Measurements from ENCODE around the gene SAPCD2. TPM values are rescaled to one million over a fixed set of nuclear protein-coding genes. Genes with fewer than 3 reads are reported as not detected.

Gene SAPCD2
- polyA plus RNA-seq, 1 donor from 2014 or later, result 0.22 TPM

- Histone ChIP-seq H3K9me3 (ENCODE audit: low read length) (no peaks in the 10 kb centered on the region), H2AFZ (ENCODE audit: low read depth, low read length) (no peak overlapping the region), H3K27ac (ENCODE audit: low read length) (no peak overlapping the region), H3F3A (ENCODE audit: insufficient read depth, low read length, poor library complexity, severe bottlenecking) (no peaks in the 10 kb centered on the region), H3K36me3 (ENCODE audit: insufficient read depth, low read length) (no peaks in the 10 kb centered on the region), H3K9ac (ENCODE audit: low read length) (no peak overlapping the region), H3K9me2 (ENCODE audit: insufficient read depth, low read length) (no peaks in the 10 kb centered on the region), H3K4me3 (ENCODE audit: low read length) (no peak overlapping the region), H4K20me1 (ENCODE audit: insufficient read depth) (no peaks in the 10 kb centered on the region), H3K4me2 (ENCODE audit: low read length) (no peak overlapping the region), H3K79me2 (replicated peaks; ENCODE audit: insufficient read depth, low read length) (no peaks in the 10 kb centered on the region), H3K27me3 (ENCODE audit: insufficient read depth, low read depth, low read length) (peaks cover 17% of the 10 kb centered on the region)
- no peak for TF ChIP-seq MXI1 (conservative IDR thresholded peaks at IDR 0.05; ENCODE audit: poor library complexity, severe bottlenecking)
- TF ChIP-seq CTCF (IDR thresholded peaks at IDR 0.05; ENCODE audit: poor library complexity, severe bottlenecking), result peak; percentile 54
Measured at GRCh38 chr9:137067860-137068538, 2.4 kb downstream of the SAPCD2 start.

GRCh38 chr9:137066096-137066861 lies 4.1 kb downstream of the SAPCD2 start:
- H3F3A ChIP-seq (ENCODE audit: insufficient read depth, low read length, poor library complexity, severe bottlenecking), result no peaks in the 10 kb centered on the region
- no peak overlapping the region for H3K4me3 ChIP-seq (ENCODE audit: low read length)
- peaks cover 17% of the 10 kb centered on the region for H3K27me3 ChIP-seq (ENCODE audit: insufficient read depth, low read depth, low read length)
- no peaks in the 10 kb centered on the region for H3K36me3 ChIP-seq (ENCODE audit: insufficient read depth, low read length)
- no peak overlapping the region for H3K4me2 ChIP-seq (ENCODE audit: low read length)
- TF ChIP-seq CTCF (IDR thresholded peaks at IDR 0.05; ENCODE audit: poor library complexity, severe bottlenecking) (no peak), EP300 (conservative IDR thresholded peaks at IDR 0.05; ENCODE audit: poor library complexity, severe bottlenecking) (no peak), EZH2 (IDR thresholded peaks at IDR 0.05; ENCODE audit: borderline replicate concordance, insufficient read depth, low read length, poor library complexity, severe bottlenecking) (no peak), REST (IDR thresholded peaks at IDR 0.05; ENCODE audit: borderline replicate concordance) (no peak), RAD21 (conservative IDR thresholded peaks at IDR 0.05) (no peak), TAF1 (IDR thresholded peaks at IDR 0.05; ENCODE audit: low read depth) (no peak), MXI1 (conservative IDR thresholded peaks at IDR 0.05; ENCODE audit: poor library complexity, severe bottlenecking) (no peak)
- no peak overlapping the region for H3K27ac ChIP-seq (ENCODE audit: low read length)
- H2AFZ ChIP-seq (ENCODE audit: low read depth, low read length), result no peak overlapping the region
- H3K9me3 ChIP-seq (ENCODE audit: low read length), result no peaks in the 10 kb centered on the region
- no peak overlapping the region for H3K9ac ChIP-seq (ENCODE audit: low read length)
- H3K79me2 ChIP-seq (replicated peaks; ENCODE audit: insufficient read depth, low read length), result no peaks in the 10 kb centered on the region
- no peaks in the 10 kb centered on the region for H4K20me1 ChIP-seq (ENCODE audit: insufficient read depth)
- no peaks in the 10 kb centered on the region for H3K9me2 ChIP-seq (ENCODE audit: insufficient read depth, low read length)
